Stimulated activated CD8-positive, alpha-beta memory T cell treated with anti-CD3 and anti-CD28 coated beads, Interleukin-15, amount 100 ng/mL, for 24 hours (primary cell): Measurements from ENCODE around the gene DNAJC2.

ENCODE experiments used
- DNase-seq: peaks from one replicate; pipeline ENCODE4 v3.0.0-alpha.2; 2020; ENCODE audit warnings: low read depth

The DNAJC2 gene

GRCh38 chr7:103344453-103345149, at the start of gene DNAJC2:
Gene DNAJC2, minus strand, starts transcription at chr7:103344767. Its CDS starts 145 bp downstream, at chr7:103344622.
- DNase-seq, result peak; percentile 62

DNA sequence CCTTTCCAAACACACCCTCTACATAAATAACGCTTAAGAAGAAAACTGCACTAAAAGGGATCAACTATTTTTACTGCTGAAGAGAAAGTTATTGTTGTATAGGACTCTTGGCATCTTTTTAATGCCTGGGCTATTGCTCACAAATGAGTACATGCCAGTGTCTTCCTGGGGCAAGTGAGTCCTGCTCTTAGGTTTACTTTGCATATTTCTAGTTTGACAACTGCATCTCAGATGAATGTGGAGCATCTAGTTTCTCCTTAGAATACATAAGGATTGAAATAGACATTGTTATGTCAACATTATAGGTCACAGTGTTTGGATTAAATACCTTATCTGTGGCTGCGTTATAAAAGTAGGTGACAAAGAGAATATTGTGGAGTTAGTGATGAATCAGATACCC, 47.4 kb upstream of the DNAJC2 start:
- DNase-seq, result no peak

DNA sequence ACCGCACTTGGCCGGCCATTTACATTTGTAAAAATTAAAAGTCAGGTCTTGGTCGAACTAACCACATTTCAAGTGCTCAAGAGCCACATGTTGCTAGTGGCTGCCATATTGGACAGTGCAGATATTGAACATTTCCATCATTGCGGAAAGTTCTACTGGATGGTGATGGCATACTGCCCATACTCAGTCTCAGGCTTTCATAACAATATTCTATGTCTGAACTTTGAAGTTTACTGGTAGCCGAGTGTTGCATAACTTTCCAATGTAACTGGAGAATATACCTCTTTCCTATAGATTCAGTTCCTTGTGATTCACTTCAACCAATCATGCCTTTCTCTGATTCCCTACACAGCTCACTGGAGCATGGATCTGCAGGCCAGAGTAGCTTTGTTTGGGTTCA, 46.6 kb upstream of the DNAJC2 start:
- no peak for DNase-seq

DNA sequence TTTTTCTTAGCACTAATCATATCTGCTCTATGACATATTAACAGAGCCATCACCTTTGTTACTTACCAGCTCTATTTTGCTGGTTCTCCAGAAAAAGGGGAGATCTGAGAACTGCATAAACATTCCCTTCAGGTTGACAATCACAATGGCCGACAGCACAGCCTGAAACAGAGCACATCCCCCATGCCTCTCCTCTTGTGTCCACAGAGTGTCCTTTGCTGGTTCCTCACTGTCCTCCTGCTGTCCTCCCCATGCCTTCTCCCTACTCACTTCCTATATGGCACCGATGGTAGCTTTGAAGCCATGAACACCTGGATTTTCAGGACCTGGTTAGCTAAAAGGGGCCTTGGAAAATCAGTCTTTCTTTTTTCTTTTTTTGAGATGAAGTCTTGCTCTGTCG, 44.7 kb upstream of the DNAJC2 start:
- no peak for DNase-seq

DNA sequence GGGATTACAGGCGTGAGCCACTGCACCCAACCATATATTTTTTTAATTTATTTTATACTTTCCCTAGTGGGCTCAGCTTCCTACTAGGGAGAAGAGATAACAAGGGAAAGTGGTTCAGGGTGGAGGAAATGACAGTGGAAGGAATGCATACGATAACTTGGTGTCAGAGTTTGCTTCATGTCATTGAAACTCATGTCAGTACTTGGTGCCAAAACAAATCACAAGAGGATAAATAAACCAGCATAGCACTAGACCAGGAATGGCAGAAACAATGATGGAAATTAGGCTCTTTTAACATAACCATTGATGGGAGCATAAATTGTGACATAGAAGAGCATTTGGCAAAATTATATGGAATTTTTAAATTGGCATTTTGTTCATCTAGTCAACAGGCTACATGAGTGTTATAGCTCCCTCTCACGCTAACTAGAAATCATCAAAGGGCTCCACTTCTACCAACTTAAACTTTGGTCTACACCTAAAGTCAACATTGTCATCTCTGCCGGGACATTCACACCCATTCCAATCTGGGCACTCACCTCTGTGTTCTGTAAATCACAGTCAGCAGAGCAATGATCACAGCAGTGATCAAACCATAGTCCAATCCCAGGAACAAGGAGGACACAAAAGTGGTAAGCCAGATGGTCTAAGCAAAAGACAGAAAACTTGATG, 44.0 kb upstream of the DNAJC2 start:
- DNase-seq, result no peak

DNA sequence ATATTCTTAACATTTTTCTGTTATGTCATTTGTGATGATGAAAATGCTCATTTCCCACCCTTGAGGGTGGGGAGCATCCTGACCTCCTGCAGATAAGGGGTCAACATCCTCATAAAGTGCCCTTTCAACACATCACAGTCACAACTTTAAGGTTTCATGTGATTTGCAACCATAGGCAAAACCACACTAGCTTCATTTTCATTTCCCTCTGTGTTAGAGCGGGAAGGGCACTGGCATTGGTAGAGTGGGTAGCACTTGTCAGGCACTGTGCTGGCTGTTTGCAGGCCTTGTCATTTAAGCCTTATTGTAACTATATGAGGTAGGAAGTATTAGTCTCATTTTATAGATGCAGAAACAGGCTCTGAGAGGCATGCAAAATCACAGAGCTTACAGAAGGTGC, 42.7 kb upstream of the DNAJC2 start:
- DNase-seq, result no peak

DNA sequence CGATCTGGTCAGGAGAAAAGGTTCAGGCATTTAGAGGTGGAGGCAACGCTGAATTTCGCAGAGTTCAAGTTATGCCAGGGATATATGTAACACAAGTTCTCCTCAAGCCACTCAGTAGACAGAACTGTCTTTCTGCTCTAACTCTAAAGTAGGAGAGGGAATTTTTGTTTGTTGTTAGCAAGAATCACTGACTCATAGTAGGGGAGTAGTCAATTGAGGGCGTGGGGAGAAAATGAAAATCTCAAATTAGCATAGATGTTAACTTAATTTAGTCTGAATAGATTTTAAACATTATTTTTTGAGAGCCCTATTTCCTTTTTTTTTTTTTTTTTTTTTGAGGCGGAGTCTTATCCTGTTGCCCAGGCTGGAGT, 37.5 kb upstream of the DNAJC2 start:
- no peak for DNase-seq

GRCh38 chr7:103381280-103382031, 36.9 kb upstream of the DNAJC2 start:
- DNase-seq, result no peak

- DNase-seq, result no peak
Observed at GRCh38 chr7:103380395-103381191, 36.0 kb upstream of the DNAJC2 start.

GRCh38 chr7:103379270-103379975, 34.9 kb upstream of the DNAJC2 start:
- no peak for DNase-seq

GRCh38 chr7:103373866-103374643, 29.5 kb upstream of the DNAJC2 start:
- no peak for DNase-seq

DNA sequence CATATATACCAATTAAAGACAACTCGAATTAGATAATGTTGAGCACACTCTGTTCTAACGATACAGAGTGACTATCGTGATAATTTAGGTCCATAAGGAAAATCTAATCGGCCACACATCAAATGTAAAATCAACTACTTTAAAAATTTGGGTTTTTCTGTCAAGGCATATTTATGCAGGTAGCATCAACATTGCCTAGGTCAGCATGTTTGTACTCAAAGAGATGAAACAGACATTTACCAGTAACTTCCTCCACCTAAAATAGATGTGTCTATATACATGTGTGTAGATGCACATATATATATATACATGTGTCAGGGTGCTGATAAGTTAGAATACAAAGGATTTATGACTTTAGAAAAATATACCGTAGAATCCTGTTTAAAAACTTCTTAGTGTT, 24.9 kb upstream of the DNAJC2 start:
- DNase-seq, result no peak

GRCh38 chr7:103349805-103350204, 5.2 kb upstream of the DNAJC2 start:
- DNase-seq, result no peak

- no peak for DNase-seq
Observed at GRCh38 chr7:103348959-103349358, 4.4 kb upstream of the DNAJC2 start.

GRCh38 chr7:103348452-103348851, 3.9 kb upstream of the DNAJC2 start:
- DNase-seq, result no peak

DNA sequence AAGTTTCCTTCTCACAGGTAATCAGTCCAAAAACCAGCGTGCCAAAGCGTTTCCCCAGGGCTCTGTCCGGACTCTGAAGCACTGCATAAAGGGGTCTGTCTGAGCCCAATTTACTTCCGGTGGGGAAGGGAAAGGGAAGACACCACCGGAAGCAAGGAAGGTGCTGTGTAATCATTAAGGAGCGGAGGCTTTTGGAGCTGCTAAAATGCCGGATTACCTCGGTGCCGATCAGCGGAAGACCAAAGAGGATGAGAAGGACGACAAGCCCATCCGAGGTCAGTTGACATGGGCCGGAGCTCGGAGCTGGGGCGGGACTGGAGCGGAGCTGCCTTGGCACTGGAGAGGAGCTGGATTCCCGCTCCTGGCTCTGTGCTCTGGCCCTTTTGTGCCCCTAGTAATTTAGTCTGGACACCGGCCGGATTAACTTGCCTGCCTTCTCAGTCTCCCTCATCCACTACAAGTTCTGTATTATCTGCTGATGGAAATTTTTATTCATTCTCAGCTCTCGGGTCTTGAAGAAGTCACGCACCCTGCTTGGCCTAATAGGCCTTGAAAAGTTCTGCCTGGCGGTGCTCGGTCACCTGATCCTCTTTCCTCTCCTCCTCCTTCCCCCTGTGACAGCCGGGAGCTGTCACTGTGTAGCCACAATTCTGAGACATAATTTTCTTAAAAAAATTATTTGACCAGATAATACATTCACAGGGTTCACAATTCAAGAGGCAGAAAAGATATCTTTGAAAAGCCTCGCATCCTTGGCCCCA, 3.1 kb upstream of the DNAJC2 start, which contains the start of gene PSMC2:
PSMC2 (plus strand) TSS at position 137 of the 761 bp plus-strand sequence; CDS start at position 206, 69 bp downstream.
- peak; percentile 34 for DNase-seq

DNA sequence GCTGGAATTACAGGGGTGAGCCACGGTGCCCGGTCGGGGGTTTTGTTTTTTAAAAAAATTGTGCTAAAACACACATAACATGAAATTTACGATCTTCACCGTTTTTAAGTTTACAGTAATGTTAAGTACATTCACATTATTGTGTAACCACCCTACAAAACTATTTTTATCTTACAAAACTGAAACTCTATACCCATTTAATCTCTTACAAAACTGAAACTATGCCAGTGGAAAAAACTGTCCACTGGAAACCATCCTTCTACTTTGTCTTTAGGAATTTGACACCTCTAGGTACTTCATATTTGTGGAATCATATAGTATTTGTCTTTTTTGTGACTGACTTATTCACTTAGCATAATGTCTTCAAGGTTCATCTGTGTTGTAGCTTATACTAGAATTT, 1.8 kb upstream of the DNAJC2 start:
- DNase-seq, result no peak

- DNase-seq, result peak; percentile 6
Observed at GRCh38 chr7:103343758-103344452, 662 bp downstream of the DNAJC2 start.

- no peak for DNase-seq
Observed at GRCh38 chr7:103343332-103343731, 1.2 kb downstream of the DNAJC2 start.
